T-helper 17 cell (primary cell): ENCODE measurements around the gene LSS. TPM values are rescaled to one million over a fixed set of nuclear protein-coding genes. Genes with fewer than 3 reads are reported as not detected.

Source experiments
- total RNA-seq, 4 donors: library from RNA in 2 of 4; stranded (reverse) in 2 of 4; gene quantifications; one replicate each; pipeline ENCODE4 v1.2.3 and lab custom pipeline; 2022 to 2026

The LSS gene
- total RNA-seq, 2 donors from 2014 or later: 31.1 to 36.8 TPM

Other genes with a start within 250 kb of the LSS start
- 1 to 10 TPM; 3.2 to 4.6 TPM for gene COL6A1, start 247.0 kb downstream of the LSS start, total RNA-seq
- 10 to 100 TPM; 15.1 to 19.8 TPM for gene COL6A2, start 130.7 kb downstream of the LSS start, total RNA-seq
- 1 to 10 TPM in 1 of 2 donors, not detected in 1; 1.1 TPM for gene FTCD, start 73.2 kb downstream of the LSS start, total RNA-seq
- gene SPATC1L, start 44.3 kb downstream of the LSS start, total RNA-seq: 1 to 10 TPM; 2.6 to 3.1 TPM
- 100 to 1,000 TPM; 114 to 120 TPM for gene MCM3AP, start 56.8 kb upstream of the LSS start, total RNA-seq
- 10 to 100 TPM in 1 of 2 donors, 1 to 10 TPM in 1; 5.2 to 11.2 TPM for gene YBEY, start 57.6 kb upstream of the LSS start, total RNA-seq
- gene C21orf58, start 95.1 kb upstream of the LSS start, total RNA-seq: 1 to 10 TPM; 3.2 to 5.9 TPM
- gene PCNT, start 95.4 kb upstream of the LSS start, total RNA-seq: 10 to 100 TPM; 53.5 to 59.5 TPM
- gene DIP2A, start 230.1 kb upstream of the LSS start, total RNA-seq: 10 to 100 TPM; 74.2 to 85.8 TPM